NCI-H2029 (cell line): ENCODE results near the gene HOGA1.
"Not testable (repeated sequence)": the region's sequence is repeated elsewhere in the genome, so short reads cannot be mapped to it uniquely, and the experiment has no call there.

Experiments used
- DNase-seq: peaks from one replicate; lab custom pipeline; 2025; lab: John Stamatoyannopoulos, UW

HOGA1 gene

GRCh38 chr10:97584060-97584797 is at the start of gene HOGA1:
Gene HOGA1, plus strand, starts transcription at chr10:97584389. Its CDS starts 315 bp downstream, at chr10:97584704.
- no peak for DNase-seq

GRCh38 chr10:97534746-97535367 is 49.3 kb upstream of the HOGA1 start:
- no peak for DNase-seq

DNA sequence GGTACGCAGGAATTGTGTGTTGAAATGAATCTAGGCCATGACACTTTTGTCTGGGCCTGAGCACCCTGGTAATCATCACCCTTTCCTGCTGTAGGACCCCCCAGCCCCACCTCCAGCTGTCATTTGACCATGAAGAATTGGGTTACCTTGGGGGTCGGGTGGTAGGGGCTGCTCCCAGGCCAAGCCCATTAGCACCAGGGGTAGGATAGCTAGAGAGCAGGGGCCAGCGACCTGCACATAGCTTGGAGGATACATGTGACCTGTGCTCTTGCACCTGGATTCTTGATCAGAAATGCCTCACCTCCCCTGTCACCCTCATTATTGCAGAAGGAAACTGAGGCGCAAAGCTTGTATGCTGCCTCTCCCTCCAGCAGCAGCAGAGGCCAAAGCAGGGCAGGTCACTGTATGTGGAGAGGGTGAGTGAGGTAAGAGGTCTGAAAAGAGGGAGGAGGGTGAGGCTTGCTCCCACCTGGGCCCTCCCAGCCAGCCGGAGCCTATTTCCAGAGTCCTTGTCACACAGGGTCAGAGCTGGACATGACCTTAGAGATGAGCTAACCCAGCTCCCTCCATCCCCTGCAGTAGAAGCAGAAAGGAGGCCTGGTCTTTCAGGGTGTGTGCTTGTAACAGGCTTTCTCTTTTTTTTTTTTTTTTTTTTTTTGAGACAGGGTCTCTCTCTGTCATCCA is 46.9 kb upstream of the HOGA1 start:
- DNase-seq: no peak

- no peak for DNase-seq
Measured at GRCh38 chr10:97538411-97538810, 45.8 kb upstream of the HOGA1 start.

- no peak for DNase-seq
Measured at GRCh38 chr10:97538839-97539238, 45.4 kb upstream of the HOGA1 start.

DNA sequence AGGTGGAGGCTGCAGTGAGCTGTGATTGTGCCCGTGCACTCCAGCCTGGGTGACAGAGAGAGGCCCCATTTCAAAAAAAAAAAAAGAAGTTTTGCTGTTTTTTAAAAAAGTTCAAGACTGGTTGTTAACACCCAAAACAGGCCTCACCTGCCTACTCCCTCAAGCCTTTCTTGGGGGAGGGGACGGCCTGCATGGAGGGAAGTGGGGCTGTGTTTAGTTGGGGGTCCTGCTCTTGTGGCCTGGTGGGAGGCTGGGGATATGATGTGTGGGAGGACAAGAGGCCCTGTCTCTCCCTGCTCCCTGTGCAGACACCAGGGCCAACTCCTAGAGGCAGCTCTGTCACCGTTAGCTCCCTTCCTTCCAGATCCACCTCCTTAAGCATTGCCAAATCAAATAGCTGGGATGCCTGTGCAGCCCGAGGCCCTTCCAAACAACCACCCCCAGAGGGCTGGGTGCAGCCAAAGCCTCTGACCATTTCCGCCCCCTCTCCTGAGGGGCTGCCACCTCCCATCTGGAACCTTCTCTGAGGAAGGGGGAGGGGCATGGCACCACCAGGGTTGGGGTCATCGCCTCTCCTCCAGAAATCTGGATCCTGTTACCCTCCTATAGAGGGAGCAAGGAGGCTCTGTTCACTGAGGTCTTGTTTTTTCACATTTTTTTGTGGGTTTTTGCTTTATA is 44.5 kb upstream of the HOGA1 start:
- DNase-seq: no peak

GRCh38 chr10:97540669-97541500 is 43.3 kb upstream of the HOGA1 start:
- no peak for DNase-seq

DNA sequence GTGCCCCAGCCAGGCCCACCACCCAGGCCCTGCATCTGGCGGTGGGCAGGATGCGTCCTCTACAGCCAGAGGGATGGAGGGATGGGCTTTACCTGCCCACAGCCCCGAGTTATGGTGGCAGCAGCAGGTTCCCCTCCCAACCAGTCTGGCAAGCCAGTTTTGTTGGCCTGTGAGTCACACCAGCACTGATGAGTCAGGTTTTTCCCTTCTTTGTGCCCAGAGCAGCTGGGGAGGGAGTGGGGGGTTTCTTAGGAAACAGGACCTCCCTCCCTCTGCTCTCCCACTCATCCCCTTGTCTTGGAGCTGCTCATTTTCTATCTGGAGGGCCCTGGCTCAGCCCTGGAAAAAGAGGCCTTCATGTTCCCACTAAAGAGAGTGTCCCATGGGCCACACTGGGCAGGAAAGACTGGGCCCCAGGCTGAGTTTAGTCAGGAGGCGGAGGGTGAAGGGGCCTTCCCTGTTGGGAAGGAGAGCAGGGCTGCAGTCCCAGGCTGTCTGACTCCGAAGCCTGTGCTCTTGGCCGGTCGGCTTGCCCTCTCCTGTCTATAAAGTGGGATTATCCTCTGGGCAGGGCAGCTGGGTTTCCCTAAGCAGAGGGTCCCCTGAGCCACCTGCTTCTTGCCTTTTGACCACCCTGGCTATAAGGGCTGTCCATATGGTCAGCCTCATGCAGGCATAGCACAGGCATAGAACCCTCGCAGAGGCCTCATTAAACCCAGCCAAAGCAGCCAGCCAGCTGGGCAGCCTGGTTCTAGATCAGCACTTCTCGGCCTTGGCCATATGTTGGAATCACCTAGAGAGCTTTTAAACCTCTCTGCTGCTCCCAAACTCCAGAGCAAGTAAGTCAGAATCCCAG is 41.8 kb upstream of the HOGA1 start:
- DNase-seq: no peak

GRCh38 chr10:97543025-97543546 is 41.1 kb upstream of the HOGA1 start:
- no peak for DNase-seq

DNA sequence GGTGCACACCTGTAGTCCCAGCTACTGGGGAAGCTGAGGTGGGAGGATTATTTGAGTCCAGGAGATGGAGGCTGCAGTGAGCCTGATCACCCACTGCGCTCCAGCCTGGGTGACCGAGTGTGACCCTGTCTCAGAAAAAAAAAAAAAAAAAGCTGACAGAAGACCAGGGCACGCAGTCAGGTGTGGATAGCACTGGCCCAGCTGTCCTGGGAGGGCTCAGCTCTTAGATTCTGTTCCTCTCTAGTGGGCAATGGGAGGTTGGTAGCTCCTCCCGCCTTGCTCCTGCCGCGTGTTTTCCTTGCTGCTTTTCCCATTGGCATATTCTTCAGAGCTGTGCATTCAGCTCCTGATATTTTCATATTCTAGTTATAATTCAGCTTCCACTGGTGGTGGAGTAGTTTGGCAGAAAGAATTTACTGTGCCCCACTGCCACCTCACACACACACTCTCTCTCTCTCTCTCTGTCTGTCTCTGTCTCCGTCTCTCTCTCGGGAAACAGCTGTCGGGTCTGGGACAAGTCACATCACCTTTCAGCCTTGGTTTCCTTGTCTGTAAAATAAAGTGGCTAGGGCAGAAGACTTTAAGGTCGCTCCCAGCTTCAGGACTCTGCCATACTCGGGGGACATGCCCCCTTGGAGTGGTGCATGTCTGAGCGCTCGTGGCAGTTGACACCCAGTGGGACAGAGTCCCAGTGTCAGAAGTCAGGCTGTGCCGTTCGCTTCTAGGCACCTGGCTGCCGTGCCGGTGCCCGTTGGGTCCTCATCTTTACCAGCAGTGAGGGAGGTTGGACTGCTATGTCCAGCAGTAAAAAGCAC is 37.5 kb upstream of the HOGA1 start:
- no peak for DNase-seq

DNA sequence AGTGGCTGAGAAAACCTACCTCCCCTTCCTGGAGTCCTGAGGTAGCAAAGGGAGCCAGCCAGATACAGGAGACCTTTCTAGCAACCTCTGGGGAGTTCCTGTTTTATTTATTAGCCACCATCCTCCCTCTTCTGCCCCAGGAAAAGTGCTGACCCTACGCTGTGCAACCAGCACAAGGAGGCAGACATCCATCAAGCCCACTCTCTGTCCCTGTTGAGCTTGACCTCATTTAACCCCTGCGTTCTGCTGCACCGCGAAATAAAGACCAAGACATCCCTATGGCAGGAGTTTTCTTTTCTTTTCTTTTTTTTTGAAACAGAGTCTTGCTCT is 37.0 kb upstream of the HOGA1 start:
- no peak for DNase-seq

DNA sequence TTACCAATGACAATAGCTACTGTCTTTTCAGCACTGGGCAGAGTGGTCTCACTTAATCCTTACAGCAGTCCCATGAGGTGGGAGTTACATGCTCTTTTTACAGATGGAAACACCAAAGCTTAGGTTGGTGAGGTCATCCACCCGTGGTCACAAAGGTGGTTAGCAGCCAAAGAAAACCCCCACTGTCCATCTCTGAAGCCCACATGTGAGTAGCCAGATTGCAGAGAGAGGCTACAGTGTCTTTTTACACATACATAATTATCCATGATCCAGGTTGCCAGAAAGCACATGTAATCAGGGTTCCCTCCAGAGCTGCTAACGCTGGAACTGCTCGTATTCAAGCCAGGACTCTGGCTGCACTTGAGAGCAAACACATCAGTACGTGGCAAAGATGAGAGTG is 36.2 kb upstream of the HOGA1 start:
- no peak for DNase-seq

DNA sequence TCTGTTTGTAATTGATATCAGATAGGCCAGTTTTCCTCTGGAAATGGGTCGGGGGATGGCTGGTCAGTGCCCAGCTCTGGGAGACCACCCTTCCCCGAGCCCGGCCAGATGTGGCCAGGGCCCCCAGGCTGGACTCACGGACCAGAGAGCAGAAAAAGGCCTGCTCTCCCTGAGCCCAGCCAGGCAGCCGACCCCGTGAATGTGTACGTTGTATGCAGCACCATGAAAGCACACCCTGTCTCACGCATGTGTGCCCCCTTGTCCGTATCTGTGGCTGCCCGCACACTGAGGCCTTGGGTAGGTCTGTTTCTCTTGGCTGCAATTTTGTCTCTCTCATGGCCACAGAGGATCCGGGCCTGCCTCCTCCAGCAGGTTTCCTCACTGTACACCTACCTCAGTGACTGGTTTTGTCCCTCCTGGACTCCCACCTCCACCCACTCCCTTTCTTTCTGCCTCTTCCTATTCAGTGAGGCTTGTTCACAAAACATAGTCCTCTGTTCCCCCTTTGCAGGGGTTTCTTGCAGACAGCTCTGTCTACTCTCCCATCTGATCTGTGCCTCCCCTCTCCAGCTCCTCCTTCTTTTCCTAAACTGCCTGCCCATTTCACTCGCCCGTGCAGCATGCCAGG is 35.2 kb upstream of the HOGA1 start:
- DNase-seq: no peak

DNA sequence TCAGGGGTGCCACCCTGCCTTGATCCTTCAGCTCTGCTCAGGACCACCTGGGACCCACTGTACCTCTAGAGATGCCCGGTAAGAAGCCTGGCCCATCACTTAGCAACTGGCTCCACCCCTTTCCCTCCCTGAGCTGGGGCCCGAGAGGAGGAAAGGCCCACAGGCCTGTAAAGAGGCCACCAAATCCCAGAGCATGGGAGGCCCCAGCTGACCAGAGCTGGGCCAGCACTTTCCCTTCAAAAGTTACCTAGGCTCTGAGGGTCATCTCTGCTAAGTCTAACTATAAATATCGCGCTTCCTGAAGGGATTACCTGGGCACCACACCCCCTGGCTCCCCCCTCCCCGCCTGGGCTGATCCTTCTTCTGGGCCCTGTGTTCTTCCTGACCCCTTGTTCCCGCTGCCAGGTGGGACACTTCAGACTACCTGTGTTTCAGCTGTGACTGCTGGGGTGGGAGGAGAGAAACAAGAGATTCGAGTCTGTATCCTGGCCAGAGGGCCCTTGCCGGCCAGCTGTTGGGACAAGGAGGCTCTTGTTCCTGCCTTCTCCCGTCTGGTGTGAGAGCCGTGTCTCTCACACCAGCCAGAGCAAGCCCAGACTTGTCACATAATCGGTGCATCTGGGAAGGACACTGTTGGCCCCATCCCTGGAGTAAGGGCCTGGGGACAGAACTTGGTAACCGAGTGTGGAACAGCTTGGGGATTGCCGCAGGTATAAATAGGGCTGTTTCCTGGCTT is 34.4 kb upstream of the HOGA1 start:
- no peak for DNase-seq

GRCh38 chr10:97550336-97551149 is 33.6 kb upstream of the HOGA1 start:
- DNase-seq: no peak

- DNase-seq: no peak
Measured at GRCh38 chr10:97551271-97551670, 32.9 kb upstream of the HOGA1 start.

GRCh38 chr10:97553575-97554031 is 30.6 kb upstream of the HOGA1 start:
- peak; percentile 18 for DNase-seq

DNA sequence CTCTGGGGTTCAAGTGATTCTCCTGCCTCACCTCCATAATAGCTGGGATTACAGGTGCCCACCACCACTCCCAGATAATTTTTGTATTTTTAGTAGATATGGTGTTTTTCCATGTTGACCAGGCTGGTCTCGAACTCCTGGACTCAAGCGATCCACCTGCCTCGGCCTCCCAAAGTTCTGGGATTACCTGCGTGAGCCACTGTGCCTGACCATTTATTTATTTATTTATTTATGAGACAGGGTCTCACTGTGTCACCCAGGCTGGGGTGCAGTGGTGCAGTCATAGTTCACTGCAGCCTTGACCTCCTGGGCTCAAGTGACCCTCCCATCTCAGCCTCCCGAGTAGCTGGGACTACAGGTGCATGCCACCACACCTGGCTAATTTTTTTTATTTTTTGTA is 29.9 kb upstream of the HOGA1 start:
- not testable (repeated sequence) for DNase-seq
